EH (cell line): Measurements from ENCODE around the gene DRAP1.

ENCODE experiments used
- DNase-seq: peaks from one replicate; pipeline ENCODE4 v3.0.0-alpha.2; 2015; ENCODE audit warnings: low read depth

DRAP1 gene

DNA sequence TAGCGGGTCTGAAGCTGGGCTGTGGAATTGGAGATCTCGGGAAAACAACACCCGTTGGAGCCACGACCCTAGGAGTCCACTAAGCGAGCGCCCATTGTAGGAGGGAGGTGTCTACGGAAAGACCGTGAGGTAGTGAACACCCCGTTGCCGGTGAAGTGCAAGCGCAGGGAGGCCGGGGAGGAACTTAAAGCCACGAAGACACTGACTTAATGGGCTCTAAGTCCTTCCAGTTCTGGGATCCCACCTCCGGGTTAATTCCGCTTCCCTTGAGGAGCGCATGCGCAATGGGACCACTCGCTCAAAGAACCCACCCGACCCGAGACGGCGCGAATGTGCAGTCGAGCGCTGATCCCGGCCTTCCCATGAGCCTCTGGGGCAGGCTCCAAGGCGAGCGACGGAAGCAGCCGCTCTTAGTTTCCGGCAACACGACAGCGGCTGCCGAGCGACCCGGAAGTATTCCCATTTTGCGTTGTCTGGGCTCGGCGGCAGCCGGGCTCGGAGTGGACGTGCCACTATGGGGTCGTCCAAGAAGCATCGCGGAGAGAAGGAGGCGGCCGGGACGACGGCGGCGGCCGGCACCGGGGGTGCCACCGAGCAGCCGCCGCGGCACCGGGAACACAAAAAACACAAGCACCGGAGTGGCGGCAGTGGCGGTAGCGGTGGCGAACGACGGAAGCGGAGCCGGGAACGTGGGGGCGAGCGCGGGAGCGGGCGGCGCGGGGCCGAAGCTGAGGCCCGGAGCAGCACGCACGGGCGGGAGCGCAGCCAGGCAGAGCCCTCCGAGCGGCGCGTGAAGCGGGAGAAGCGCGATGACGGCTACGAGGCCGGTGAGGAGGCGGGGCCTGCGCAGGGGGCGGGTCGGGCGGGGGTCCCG lies 42.3 kb downstream of the DRAP1 start, which contains the start of gene SART1:
TSS of gene SART1 (plus strand) at position 468 of the 874 bp plus-strand sequence. CDS start at position 515, 47 bp downstream.
- DNase-seq, result peak; percentile 99

DNA sequence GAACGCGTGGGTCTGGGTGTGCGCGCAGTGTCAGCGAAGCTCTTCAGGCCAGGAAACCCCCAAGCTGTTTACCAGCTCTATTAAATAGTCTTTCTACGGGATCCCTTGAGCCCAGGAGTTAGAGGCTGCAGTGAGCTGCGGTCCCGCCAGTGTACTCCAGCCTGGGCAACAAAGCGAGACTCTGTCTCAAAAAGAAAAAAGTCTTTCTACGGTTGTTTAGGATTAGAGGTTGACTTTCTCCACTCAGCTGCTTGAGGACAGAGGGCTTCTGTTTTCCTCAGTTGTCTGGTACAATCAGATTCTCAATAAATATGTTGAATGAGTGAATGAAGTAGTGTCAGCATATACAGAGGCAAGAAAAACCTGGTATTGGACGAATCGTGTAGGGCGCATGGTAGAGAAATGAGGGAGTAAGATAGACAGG lies 42.9 kb downstream of the DRAP1 start:
- no peak for DNase-seq

DNA sequence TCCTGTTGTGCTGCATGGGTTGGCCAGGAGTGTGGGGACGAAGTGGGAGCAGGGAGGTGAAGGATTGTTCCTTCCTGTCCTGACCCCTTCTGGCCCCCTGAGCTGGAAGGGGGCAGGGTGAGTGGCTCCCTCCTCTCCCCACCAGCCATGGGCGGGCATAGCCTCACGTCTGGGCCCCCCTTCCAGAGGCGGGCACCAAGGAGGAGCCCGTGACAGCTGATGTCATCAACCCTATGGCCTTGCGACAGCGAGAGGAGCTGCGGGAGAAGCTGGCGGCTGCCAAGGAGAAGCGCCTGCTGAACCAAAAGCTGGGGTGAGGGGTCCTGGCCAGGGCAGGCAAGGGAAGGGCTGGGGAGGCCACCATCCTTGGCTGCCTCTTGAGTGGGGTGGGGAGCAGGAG lies 45.7 kb downstream of the DRAP1 start:
- DNase-seq, result no peak

DNA sequence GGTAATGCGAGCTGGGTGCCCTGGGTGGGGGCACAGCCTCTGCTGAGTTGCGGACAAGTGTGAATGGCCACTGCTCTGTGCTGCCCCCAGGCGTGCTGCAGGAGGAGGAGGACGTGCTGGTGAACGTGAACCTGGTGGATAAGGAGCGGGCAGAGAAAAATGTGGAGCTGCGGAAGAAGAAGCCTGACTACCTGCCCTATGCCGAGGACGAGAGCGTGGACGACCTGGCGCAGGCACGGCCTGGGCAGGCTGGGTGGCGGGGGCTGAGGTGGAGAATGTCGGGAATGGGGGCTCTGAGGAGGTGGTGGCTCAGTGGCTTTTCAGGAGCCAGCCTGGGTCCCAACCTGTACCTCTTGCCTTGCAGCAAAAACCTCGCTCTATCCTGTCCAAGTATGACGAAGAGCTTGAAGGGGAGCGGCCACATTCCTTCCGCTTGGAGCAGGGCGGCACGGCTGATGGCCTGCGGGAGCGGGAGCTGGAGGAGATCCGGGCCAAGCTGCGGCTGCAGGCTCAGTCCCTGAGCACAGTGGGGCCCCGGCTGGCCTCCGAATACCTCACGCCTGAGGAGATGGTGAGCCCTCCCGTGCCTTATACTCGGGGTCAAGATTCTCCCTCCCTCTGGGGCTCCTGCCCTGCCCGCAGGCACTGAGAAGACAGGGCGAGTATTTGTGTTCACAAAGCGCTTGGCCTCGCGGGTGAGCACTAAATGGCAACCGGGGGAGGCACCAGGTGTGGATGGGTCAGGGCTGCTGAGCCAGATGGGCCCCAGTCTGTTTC lies 46.9 kb downstream of the DRAP1 start:
- no peak for DNase-seq

DNA sequence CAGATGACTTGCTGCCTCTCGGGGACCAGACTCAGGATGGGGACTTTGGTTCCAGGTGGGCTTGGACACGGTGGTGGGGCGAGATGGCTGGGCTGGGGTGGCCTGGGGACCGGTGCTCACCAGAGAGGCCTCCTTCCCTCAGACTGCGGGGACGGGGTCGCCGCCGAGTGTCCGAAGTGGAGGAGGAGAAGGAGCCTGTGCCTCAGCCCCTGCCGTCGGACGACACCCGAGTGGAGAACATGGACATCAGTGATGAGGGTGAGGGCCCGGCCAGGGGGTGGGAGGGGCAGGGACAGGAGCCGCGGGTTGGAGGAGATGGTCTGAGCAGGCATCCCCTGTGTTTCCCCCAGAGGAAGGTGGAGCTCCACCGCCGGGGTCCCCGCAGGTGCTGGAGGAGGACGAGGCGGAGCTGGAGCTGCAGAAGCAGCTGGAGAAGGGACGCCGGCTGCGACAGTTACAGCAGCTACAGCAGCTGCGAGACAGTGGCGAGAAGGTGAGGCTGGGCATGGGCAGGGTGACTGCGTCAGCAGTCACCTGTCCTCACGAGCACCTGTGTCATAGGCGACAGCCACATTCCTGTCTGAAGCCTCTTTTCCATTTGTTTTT lies 48.2 kb downstream of the DRAP1 start:
- no peak for DNase-seq

GRCh38 chr11:65968600-65969482 lies 49.6 kb downstream of the DRAP1 start:
- DNase-seq, result no peak
